ENCODE data around the gene MATN3. TPM values are rescaled to one million over a fixed set of nuclear protein-coding genes. Genes with fewer than 3 reads are reported as not detected.

MATN3 gene
- total RNA-seq, 1 donor from 2014 or later: 2.7 TPM

DNA sequence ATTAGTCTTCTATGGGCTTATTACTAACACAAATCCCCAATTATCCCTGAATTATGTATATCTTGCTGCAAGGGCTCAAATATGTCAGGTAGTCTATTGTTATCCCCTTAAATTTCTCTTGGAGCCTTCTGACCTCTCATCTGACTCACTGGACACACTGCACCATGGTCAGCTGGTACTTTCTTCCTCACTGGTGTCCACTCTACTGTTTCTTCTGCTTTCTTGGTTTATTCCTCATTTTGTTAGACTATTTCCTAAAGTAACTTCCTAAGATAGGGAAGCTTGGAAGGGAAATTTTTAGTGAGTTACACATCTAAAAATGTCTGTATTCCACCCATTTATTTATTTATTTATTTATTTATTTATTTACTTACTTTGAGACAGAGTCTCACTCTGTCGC, 49.1 kb downstream of the MATN3 start:
- Mint-ChIP-seq H3K4me3 (no peak overlapping the region), H3K27me3 (ENCODE audit: low read depth) (no peaks in the 10 kb centered on the region), H3K36me3 (peaks cover 20% of the 10 kb centered on the region), H3K27ac (no peak overlapping the region), H3K9me3 (peaks cover 4% of the 10 kb centered on the region), H3K4me1 (no peaks in the 10 kb centered on the region)
- TF ChIP-seq, protein P1, sequence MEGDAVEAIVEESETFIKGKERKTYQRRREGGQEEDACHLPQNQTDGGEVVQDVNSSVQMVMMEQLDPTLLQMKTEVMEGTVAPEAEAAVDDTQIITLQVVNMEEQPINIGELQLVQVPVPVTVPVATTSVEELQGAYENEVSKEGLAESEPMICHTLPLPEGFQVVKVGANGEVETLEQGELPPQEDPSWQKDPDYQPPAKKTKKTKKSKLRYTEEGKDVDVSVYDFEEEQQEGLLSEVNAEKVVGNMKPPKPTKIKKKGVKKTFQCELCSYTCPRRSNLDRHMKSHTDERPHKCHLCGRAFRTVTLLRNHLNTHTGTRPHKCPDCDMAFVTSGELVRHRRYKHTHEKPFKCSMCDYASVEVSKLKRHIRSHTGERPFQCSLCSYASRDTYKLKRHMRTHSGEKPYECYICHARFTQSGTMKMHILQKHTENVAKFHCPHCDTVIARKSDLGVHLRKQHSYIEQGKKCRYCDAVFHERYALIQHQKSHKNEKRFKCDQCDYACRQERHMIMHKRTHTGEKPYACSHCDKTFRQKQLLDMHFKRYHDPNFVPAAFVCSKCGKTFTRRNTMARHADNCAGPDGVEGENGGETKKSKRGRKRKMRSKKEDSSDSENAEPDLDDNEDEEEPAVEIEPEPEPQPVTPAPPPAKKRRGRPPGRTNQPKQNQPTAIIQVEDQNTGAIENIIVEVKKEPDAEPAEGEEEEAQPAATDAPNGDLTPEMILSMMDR (IDR thresholded peaks at IDR 0.05; ENCODE audit: unreplicated experiment): no peak
- DNase-seq (ENCODE audit: low spot score in 2 of 2, unreplicated experiment in 2 of 2): no peak

DNA sequence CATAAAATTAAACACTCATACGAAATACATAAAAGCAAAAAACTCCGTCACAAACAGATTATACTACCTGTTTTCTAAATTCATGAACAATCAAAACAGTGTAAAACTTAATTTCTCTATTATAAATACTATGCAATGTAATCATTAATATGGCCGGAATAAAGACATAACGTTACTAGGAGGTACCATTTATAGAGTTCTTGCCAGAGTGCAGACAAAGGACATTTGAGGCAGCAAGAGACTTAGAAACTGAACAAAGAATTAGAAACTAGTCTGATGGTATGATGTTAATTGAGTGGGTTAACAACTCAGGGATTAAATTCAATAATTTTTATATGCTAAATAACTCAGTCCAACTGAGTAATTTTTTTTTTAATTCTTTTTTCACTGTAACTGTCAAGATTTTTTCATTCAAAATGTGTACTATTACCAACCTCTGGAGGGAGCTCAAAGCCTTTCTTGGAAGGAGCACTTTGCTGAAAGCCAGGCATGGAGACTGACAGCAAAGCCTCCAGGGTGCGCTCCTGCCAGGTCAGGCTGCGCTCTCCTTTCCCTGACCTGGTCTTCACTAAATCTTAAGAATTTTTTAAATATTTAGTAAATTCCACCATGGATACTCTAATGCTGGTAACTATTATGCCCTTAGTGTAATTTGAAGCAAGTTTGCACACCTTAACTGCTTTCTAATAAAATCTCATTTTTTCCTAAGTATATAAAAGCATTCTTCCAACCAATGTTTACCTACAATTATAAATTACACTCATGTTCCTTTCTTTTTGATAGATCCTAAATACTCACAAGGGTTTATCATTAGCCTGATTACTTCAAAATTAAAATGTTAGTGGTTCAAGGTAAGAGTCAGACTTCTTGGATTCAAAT, 56.7 kb downstream of the MATN3 start:
- peak; percentile 27 to 46 for DNase-seq (ENCODE audit: low spot score in 2 of 2, unreplicated experiment in 2 of 2)
- H3K36me3 Mint-ChIP-seq: peaks cover 4% of the 10 kb centered on the region
- TF ChIP-seq, protein P1 (IDR thresholded peaks at IDR 0.05; ENCODE audit: unreplicated experiment): peak; percentile 73
- H3K4me3 Mint-ChIP-seq: no peak overlapping the region
- H3K27me3 Mint-ChIP-seq (ENCODE audit: low read depth): no peaks in the 10 kb centered on the region
- no peak overlapping the region for H3K27ac Mint-ChIP-seq
- no peaks in the 10 kb centered on the region for H3K4me1 Mint-ChIP-seq
- H3K9me3 Mint-ChIP-seq: no peaks in the 10 kb centered on the region

DNA sequence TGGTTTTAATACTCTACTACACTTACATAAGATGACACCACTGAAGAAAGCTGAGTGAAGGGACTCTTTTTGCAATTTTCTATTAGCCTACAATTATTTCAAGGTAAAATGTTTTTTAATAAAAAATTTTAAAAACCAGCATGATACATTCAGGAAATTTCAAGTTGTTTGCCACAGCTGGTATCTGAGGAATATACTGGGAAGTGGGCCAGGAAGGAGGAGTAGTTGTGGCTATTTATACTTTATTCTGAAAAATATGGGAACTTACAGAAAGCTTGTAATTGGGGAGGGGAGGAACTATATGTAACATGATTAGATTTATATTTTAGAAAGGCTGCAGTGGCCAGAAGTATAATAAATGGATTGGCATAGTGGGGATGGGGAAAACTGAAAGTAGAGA, 63.4 kb downstream of the MATN3 start:
- H3K9me3 Mint-ChIP-seq: no peaks in the 10 kb centered on the region
- no peak overlapping the region for H3K4me3 Mint-ChIP-seq
- no peak for DNase-seq (ENCODE audit: low spot score in 2 of 2, unreplicated experiment in 2 of 2)
- H3K27ac Mint-ChIP-seq: no peak overlapping the region
- TF ChIP-seq, protein P1 (IDR thresholded peaks at IDR 0.05; ENCODE audit: unreplicated experiment): no peak
- H3K4me1 Mint-ChIP-seq: no peaks in the 10 kb centered on the region
- no peaks in the 10 kb centered on the region for H3K27me3 Mint-ChIP-seq (ENCODE audit: low read depth)
- peaks cover 13% of the 10 kb centered on the region for H3K36me3 Mint-ChIP-seq

DNA sequence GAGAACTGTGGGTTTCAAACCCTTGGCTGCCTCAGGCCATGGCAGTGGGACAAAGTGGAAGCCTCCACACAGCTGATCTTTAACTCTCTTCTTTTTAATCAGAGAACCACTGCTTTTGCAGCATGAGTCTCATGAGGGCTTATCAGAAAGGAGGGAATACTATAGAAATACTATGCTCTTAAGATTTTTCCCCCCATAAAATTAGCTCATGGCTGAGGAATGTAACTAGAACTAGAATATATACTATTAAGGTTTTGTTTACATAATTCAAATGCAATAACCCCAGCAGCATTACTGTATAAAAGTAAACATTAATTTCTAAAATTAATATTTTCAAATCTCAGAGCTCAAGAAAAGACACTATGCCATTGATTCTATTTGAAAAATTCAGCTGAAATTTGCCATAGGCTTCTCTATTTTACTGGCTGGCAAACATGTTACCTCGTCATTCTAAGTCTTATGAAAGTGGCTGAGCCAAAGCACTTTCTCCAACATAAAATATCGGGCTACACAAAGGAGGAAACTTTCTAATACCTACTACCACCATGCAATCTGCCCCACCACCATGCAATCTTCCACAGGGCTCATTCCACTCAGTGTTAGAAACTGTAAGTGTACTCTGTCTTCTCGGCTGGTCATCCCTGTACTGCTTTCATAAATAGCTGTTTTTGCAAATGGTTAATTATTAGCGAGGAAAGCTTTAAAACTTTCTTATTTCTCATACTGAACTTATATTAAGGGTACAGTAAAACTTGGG, 65.1 kb downstream of the MATN3 start:
- TF ChIP-seq, protein P1 (IDR thresholded peaks at IDR 0.05; ENCODE audit: unreplicated experiment): no peak
- H3K27me3 Mint-ChIP-seq (ENCODE audit: low read depth): no peaks in the 10 kb centered on the region
- H3K9me3 Mint-ChIP-seq: no peaks in the 10 kb centered on the region
- H3K27ac Mint-ChIP-seq: no peak overlapping the region
- peaks cover 4% of the 10 kb centered on the region for H3K4me1 Mint-ChIP-seq
- no peak for DNase-seq (ENCODE audit: low spot score in 2 of 2, unreplicated experiment in 2 of 2)
- no peak overlapping the region for H3K4me3 Mint-ChIP-seq
- H3K36me3 Mint-ChIP-seq: peaks cover 10% of the 10 kb centered on the region

DNA sequence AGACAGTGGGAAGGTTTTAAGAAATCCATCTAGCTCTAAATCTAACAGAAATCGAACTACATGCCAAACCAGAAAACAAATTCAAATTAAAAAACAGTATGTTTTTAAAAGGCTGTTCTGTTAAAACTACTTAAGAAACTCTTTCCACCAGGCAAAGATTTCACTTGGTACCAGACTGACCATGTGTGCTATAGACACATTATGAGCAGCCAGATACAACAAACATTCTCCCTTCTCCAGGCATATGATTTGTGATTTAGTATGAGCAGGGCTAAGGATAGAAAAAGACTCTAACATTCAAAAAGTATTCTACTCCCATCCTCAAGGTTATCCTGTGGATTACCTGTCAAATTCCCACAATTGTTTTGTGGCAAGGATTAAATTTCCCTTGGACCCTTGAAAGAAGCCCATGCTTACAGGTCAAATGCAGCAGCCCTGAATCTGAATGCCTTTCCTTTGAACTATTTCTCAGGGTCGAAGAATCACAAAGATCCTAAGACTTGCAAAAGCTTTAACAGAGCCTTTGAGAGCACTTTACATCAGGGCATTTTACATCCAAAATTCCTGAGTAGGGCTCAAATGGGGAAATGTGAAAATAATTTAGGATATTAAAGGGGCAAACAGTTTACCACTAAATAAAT, 68.1 kb downstream of the MATN3 start:
- Mint-ChIP-seq H3K9me3 (no peaks in the 10 kb centered on the region), H3K27ac (no peak overlapping the region), H3K4me3 (no peak overlapping the region), H3K4me1 (peaks cover 9% of the 10 kb centered on the region), H3K27me3 (ENCODE audit: low read depth) (no peaks in the 10 kb centered on the region), H3K36me3 (peaks cover 7% of the 10 kb centered on the region)
- TF ChIP-seq, protein P1 (IDR thresholded peaks at IDR 0.05; ENCODE audit: unreplicated experiment): no peak
- DNase-seq (ENCODE audit: low spot score in 2 of 2, unreplicated experiment in 2 of 2): no peak

Measured in mesothelial cell of epicardium (in vitro differentiated cells).